SU-DHL-6 (cell line): ENCODE results near the gene TMEM43.

Source experiments
- H2AFZ ChIP-seq: fragments of 200-600 bp; sonication (generic); 2 replicates; pipeline ENCODE4 v1.6.1; 2014; ENCODE audit warnings: low read depth, mild to moderate bottlenecking, moderate library complexity, mixed read lengths, antibody characterized with exemption, low read length; ENCODE audit not compliant: severe bottlenecking
- H3F3A ChIP-seq: fragments of 200-600 bp; shearing (Covaris generic); 2 replicates; pipeline ENCODE4 v1.6.0; 2016; ENCODE audit warnings: antibody characterized with exemption, mild to moderate bottlenecking; ENCODE audit not compliant: insufficient read depth
- H3K27ac ChIP-seq: fragments of 200-600 bp; sonication (generic); 2 replicates; pipeline ENCODE4 v1.5.1; 2016; ENCODE audit warnings: low read depth, mild to moderate bottlenecking, low read length, moderate library complexity, mixed read lengths
- H3K27me3 ChIP-seq: fragments of 200-600 bp; sonication (generic), shearing (Covaris generic); 2 replicates; pipeline ENCODE4 v1.6.0; 2014; ENCODE audit warnings: mild to moderate bottlenecking, low read length
- H3K36me3 ChIP-seq: fragments of 200-600 bp; sonication (generic); 2 replicates; pipeline ENCODE4 v1.6.1; 2014; ENCODE audit warnings: mild to moderate bottlenecking, low read length, mixed read lengths
- H3K4me2 ChIP-seq: fragments of 300-600, 200-600 bp; shearing (Covaris generic), sonication (generic); 2 replicates; pipeline ENCODE4 v1.6.0; 2014; ENCODE audit warnings: low read length, low read depth, mild to moderate bottlenecking; ENCODE audit not compliant: poor library complexity, severe bottlenecking
- H3K4me3 ChIP-seq: fragments of 200-600 bp; sonication (generic); 2 replicates; pipeline ENCODE4 v1.5.1; 2014; ENCODE audit warnings: antibody characterized with exemption, low read length, mild to moderate bottlenecking, mixed read lengths; ENCODE audit not compliant: insufficient read depth, poor library complexity, severe bottlenecking
- H3K79me2 ChIP-seq: fragments of 200-600 bp; sonication (generic); 2 replicates; pipeline ENCODE4 v1.6.1; 2014; ENCODE audit warnings: mild to moderate bottlenecking, low read length, moderate library complexity; ENCODE audit not compliant: insufficient read depth
- H3K9ac ChIP-seq: fragments of 200-600 bp; sonication (generic); 2 replicates; pipeline ENCODE4 v1.7.0; 2014; ENCODE audit warnings: mild to moderate bottlenecking, low read length
- H3K9me2 ChIP-seq: fragments of 200-600 bp; sonication (generic); replicated peaks from 2 replicates; pipeline ENCODE4 v1.6.1; 2014; ENCODE audit warnings: low read length; ENCODE audit not compliant: insufficient read depth
- H3K9me3 ChIP-seq: fragments of 200-600 bp; sonication (generic); 2 replicates; pipeline ENCODE4 v1.6.1; 2014; ENCODE audit warnings: low read length, mixed read lengths; ENCODE audit not compliant: insufficient read depth
- H4K20me1 ChIP-seq: fragments of 200-600 bp; sonication (generic); 2 replicates; pipeline ENCODE4 v1.6.1; 2014; ENCODE audit warnings: low read depth, mild to moderate bottlenecking, antibody characterized with exemption, low read length, moderate library complexity, mixed read lengths
- EZH2phosphoT487 ChIP-seq: fragments of 200-600 bp; sonication (generic), shearing (Covaris generic); conservative IDR thresholded peaks from 2 replicates; pipeline ENCODE4 v1.6.1; 2018; ENCODE audit warnings: mild to moderate bottlenecking, antibody characterized with exemption, low read length, moderate library complexity, mixed read lengths
- TF ChIP-seq, protein P1 (sequence below): fragments of 200-600 bp; sonication (generic); IDR thresholded peaks from one replicate; pipeline ENCODE4 v1.5.1; 2017; ENCODE audit warnings: antibody characterized with exemption, mild to moderate bottlenecking, low read length, moderate library complexity; ENCODE audit not compliant: insufficient read depth, poor library complexity, severe bottlenecking

TMEM43 gene

DNA sequence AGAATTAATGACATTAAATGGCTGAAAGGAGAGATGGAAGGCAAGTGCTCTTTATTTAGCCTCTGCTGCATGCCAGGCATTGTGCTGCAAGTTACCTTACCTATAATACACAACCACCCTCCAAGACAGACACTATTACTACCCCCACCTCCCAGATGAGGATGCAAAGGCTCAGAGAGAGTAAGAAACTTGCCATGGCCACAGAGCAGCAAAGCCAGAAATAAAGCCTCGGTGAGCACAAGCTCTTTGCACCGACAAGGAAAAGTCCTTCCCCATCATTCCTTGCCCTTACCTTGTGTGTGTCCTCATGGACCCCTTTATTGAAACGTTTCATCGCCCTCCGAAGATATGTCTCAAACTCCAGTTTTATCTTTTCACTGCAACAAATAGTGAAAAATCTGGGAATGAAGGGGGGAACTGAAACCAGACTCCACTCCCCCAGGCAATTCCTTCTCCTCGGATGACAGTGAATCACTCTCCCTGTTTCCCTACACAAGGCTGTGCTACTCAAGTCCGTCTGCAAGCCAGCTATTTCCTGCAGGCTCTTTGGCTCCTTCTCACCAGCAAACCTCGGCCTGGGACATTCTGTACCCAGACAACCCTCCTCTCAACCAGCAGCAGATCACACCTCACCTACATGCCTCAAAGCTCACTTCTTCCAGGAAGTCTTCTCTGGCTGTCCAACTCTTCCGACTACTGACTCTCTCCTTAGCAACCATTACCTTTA is 42.2 kb downstream of the TMEM43 start:
- H3K27ac ChIP-seq: no peak overlapping the region
- 0 out of 2 replicates have a peak, but pooled peaks cover 2% of the 10 kb centered on the region for H3K9me3 ChIP-seq
- H3K9ac ChIP-seq: no peak overlapping the region
- H3K79me2 ChIP-seq: no peaks in the 10 kb centered on the region
- H3K4me3 ChIP-seq: no peak overlapping the region
- H2AFZ ChIP-seq: no peak overlapping the region
- no peaks in the 10 kb centered on the region for H3K9me2 ChIP-seq
- no peaks in the 10 kb centered on the region for H3F3A ChIP-seq
- no peak overlapping the region for H3K4me2 ChIP-seq
- no peaks in the 10 kb centered on the region for H3K27me3 ChIP-seq
- no peaks in the 10 kb centered on the region for H4K20me1 ChIP-seq
- TF ChIP-seq EZH2phosphoT487: no peak
- TF ChIP-seq, protein P1, sequence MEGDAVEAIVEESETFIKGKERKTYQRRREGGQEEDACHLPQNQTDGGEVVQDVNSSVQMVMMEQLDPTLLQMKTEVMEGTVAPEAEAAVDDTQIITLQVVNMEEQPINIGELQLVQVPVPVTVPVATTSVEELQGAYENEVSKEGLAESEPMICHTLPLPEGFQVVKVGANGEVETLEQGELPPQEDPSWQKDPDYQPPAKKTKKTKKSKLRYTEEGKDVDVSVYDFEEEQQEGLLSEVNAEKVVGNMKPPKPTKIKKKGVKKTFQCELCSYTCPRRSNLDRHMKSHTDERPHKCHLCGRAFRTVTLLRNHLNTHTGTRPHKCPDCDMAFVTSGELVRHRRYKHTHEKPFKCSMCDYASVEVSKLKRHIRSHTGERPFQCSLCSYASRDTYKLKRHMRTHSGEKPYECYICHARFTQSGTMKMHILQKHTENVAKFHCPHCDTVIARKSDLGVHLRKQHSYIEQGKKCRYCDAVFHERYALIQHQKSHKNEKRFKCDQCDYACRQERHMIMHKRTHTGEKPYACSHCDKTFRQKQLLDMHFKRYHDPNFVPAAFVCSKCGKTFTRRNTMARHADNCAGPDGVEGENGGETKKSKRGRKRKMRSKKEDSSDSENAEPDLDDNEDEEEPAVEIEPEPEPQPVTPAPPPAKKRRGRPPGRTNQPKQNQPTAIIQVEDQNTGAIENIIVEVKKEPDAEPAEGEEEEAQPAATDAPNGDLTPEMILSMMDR: no peak
- H3K36me3 ChIP-seq: peaks cover 47% of the 10 kb centered on the region

DNA sequence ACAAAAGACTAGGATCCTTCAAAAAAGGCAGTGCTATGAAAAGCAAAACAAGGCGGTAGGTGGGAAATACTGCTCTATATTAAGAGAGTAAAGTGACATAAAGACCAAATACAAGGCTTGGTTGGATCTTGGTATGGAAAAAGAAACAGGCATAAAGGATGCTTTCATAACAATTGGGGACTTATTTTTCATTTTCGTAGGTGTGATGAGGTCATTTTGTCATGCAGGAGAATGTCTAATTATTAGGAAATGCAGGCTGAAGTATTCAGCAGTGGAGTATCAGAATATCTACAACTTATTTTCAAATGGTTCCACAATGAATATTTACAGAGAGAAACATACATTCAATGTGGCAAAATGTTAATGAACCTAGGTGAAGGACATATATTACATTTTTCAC is 44.6 kb downstream of the TMEM43 start:
- Histone ChIP-seq H3K9me3 (no peaks in the 10 kb centered on the region), H3K27ac (no peak overlapping the region), H3K79me2 (peaks cover 13% of the 10 kb centered on the region), H2AFZ (no peak overlapping the region), H3K9me2 (no peaks in the 10 kb centered on the region), H3K9ac (no peak overlapping the region), H3K4me3 (no peak overlapping the region), H3K36me3 (peaks cover 27% of the 10 kb centered on the region), H3K4me2 (no peak overlapping the region), H4K20me1 (no peaks in the 10 kb centered on the region), H3K27me3 (no peaks in the 10 kb centered on the region), H3F3A (no peaks in the 10 kb centered on the region)
- TF ChIP-seq, protein P1: no peak
- no peak for TF ChIP-seq EZH2phosphoT487

DNA sequence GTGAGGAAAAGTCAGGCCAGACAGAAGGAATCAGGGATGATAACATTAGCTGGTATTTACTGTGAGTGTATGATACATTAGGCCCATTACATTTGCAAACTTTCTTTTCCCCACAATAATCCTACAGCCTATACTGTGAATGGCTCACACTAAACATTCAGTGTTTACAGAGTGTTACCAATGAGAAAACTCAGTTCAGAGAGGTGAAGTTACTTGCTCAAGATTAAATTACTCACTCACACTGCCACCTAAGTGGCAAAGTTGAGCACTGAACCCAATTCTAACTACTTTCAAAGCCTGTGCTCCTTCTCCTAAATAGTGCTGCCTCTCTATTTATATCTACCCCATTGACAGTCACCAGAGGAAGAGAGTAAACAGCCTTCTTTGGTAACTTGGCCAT is 45.0 kb downstream of the TMEM43 start:
- peaks cover 17% of the 10 kb centered on the region for H3K79me2 ChIP-seq
- H4K20me1 ChIP-seq: peaks cover 2% of the 10 kb centered on the region; the same call in 1 of the 2 replicates
- no peak overlapping the region for H2AFZ ChIP-seq
- no peaks in the 10 kb centered on the region for H3K9me3 ChIP-seq
- no peak for TF ChIP-seq EZH2phosphoT487
- TF ChIP-seq, protein P1: no peak
- no peak overlapping the region for H3K4me2 ChIP-seq
- no peaks in the 10 kb centered on the region for H3F3A ChIP-seq
- H3K9me2 ChIP-seq: no peaks in the 10 kb centered on the region
- H3K4me3 ChIP-seq: no peak overlapping the region
- H3K36me3 ChIP-seq: peaks cover 24% of the 10 kb centered on the region
- no peak overlapping the region for H3K9ac ChIP-seq
- H3K27me3 ChIP-seq: no peaks in the 10 kb centered on the region
- no peak overlapping the region for H3K27ac ChIP-seq
